Measurements from ENCODE around the gene RAB3IL1. TPM values are rescaled to one million over a fixed set of nuclear protein-coding genes. Genes with fewer than 3 reads are reported as not detected.
A peak's percentile ranks its signal among the peaks of the same experiment; 100 is the strongest.

The RAB3IL1 gene
- total RNA-seq, 4 donors from 2014 or later, result 1.1 to 28.1 (median 5.7) TPM

GRCh38 chr11:61854966-61855714 lies 62.2 kb downstream of the RAB3IL1 start:
- H3K27ac ChIP-seq, result no peak overlapping the region
- H3K9me3 ChIP-seq, result no peaks in the 10 kb centered on the region
- H3K27me3 ChIP-seq, result no peaks in the 10 kb centered on the region
- no peak overlapping the region for H3K4me3 ChIP-seq
- no peak for DNase-seq
- H3K4me1 ChIP-seq, result no peaks in the 10 kb centered on the region
- peaks cover 0 to 41% (median 0%) of the 10 kb centered on the region in 3 donors for H3K36me3 ChIP-seq
- TF ChIP-seq, protein P1, sequence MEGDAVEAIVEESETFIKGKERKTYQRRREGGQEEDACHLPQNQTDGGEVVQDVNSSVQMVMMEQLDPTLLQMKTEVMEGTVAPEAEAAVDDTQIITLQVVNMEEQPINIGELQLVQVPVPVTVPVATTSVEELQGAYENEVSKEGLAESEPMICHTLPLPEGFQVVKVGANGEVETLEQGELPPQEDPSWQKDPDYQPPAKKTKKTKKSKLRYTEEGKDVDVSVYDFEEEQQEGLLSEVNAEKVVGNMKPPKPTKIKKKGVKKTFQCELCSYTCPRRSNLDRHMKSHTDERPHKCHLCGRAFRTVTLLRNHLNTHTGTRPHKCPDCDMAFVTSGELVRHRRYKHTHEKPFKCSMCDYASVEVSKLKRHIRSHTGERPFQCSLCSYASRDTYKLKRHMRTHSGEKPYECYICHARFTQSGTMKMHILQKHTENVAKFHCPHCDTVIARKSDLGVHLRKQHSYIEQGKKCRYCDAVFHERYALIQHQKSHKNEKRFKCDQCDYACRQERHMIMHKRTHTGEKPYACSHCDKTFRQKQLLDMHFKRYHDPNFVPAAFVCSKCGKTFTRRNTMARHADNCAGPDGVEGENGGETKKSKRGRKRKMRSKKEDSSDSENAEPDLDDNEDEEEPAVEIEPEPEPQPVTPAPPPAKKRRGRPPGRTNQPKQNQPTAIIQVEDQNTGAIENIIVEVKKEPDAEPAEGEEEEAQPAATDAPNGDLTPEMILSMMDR (IDR thresholded peaks at IDR 0.05), result no peak
- TF ChIP-seq POLR2A (IDR thresholded peaks at IDR 0.05), result no peak

DNA sequence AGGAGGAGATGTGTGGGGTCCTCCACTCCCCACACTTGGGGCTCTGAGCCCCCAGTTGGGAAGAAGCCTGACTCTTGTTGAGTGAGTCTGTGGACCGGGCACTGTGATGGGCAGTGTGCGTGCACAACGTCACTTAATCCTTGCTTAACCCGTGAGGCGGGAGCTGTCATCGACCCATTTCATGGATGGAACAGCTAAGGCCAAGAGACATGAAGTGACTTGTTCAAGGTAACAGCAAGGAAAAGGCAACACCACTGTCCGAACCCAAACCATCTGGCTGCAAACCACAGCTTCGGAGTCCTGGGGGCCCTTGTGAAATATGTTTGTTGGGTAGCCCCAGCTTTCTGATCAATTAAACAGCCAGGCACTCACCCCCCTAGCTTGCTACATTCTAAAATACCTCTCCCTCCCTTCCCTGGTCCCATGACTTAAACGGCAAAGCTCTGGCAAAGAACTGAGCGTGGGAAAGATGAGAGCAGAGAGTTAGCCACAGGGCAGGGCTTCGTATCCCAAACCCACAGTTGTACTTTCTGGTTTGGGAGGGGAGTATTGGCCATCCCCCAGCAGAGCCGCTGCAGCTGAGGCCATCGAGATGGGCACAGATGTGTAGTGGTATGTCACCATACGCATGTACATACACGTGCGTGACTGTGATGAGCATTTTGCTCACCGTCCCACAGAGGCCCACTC lies 63.0 kb downstream of the RAB3IL1 start:
- Histone ChIP-seq H3K9me3 (no peaks in the 10 kb centered on the region), H3K27me3 (no peaks in the 10 kb centered on the region), H3K36me3 (peaks cover 0 to 44% (median 0%) of the 10 kb centered on the region in 3 donors), H3K4me3 (no peak overlapping the region), H3K4me1 (no peaks in the 10 kb centered on the region), H3K27ac (no peak overlapping the region)
- TF ChIP-seq POLR2A (IDR thresholded peaks at IDR 0.05), result no peak
- TF ChIP-seq, protein P1 (IDR thresholded peaks at IDR 0.05), result no peak
- DNase-seq, result no peak

DNA sequence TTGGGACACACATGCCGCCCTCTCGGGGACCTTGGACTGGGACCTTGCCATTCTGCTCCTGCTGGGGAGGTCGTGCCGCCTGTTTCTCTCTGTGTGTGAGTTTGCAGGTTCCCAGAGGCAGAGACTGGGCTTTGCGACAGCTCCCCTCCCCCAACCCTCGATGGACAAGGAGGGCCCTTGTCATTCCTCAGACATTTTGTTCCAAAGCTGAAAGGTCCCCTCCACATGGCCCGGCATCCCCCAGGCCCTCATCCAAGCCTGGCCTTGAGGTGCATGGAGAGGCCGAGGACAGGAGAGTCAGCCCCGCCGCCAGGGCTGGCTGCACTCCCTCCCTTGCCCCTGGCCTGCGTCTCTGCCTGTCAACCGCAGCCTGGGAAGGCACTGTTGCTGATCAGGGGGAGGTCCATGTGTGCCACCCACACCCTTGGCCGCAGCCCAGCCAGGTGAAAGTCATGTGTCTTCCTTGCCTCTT lies 63.6 kb downstream of the RAB3IL1 start:
- Histone ChIP-seq H3K36me3 (peaks cover 0 to 50% (median 0%) of the 10 kb centered on the region in 3 donors), H3K4me1 (no peaks in the 10 kb centered on the region), H3K4me3 (no peak overlapping the region), H3K27me3 (no peaks in the 10 kb centered on the region), H3K27ac (no peak overlapping the region), H3K9me3 (no peaks in the 10 kb centered on the region)
- DNase-seq, result no peak
- TF ChIP-seq, protein P1 (IDR thresholded peaks at IDR 0.05), result no peak
- TF ChIP-seq POLR2A (IDR thresholded peaks at IDR 0.05), result no peak

DNA sequence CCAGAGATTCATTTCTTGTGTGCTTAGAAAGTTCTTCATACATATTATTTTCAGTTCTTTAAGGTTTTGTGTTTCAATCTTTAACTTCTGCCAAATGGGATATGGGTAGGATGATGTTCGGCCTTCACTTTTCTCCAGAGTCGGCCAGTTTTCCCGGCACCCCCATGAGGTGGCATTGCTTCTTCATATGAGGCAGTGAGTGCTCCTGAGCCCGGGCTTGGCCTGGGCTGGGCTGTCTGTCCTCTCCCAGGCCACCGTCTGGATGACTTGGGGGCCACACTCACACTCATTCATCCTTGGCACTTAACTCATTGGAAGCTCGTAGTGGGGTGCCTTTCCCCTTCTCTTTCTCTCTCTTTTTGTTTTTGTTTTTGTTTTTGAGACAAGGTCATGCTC lies 65.5 kb downstream of the RAB3IL1 start:
- Histone ChIP-seq H3K4me3 (no peak overlapping the region), H3K36me3 (peaks cover 0 to 53% (median 0%) of the 10 kb centered on the region in 3 donors)
- no peak for TF ChIP-seq POLR2A (IDR thresholded peaks at IDR 0.05)
- TF ChIP-seq, protein P1 (IDR thresholded peaks at IDR 0.05), result no peak

DNA sequence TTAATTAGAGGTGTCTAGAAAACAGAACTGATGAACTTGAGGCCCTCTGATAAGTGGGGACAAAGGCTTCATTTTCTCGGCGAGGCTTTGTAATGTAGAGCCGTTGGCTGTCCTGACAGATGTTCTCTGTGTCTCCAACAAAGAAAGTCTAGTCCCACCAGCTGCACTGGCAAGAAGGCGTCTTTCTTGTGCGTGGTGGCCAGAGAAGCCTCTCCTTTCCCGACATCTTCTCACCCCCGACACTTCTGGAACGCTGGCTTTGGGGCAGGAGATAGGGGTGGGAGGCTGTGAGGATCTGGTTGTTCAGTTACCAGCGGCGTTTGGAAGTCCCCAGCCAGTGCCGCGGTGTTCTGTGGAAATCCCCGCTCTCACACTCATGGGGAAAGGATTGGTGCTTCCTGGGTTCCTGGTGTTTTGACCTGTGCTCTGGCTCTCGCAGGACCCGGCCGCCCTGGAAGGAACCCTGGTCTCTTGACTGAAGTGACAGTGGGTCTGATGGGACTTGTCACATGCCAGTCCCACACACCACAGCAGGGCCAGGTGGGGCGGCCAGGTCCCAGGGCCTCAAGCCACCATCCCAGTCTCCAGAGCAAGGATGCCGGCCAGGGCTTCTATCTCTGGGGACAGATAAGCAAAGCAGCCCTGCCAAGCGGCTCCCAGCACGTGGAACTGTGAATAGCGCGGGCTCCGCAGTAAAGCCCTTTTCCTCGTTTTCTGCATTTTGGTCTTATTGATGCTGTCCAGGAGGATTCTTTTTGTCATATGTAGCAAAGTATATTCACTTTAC lies 66.1 kb downstream of the RAB3IL1 start:
- no peaks in the 10 kb centered on the region for H3K9me3 ChIP-seq
- peaks cover 0 to 52% (median 0%) of the 10 kb centered on the region in 3 donors for H3K36me3 ChIP-seq
- DNase-seq, result peak in 1 of 3 donors; percentile 45
- TF ChIP-seq, protein P1 (IDR thresholded peaks at IDR 0.05), result no peak
- no peak for TF ChIP-seq POLR2A (IDR thresholded peaks at IDR 0.05)
- H3K27me3 ChIP-seq, result no peaks in the 10 kb centered on the region
- H3K4me1 ChIP-seq, result no peaks in the 10 kb centered on the region
- H3K27ac ChIP-seq, result no peak overlapping the region
- no peak overlapping the region for H3K4me3 ChIP-seq

More for the DNA sequence above, 65.5 kb downstream of the RAB3IL1 start:
- H3K27ac ChIP-seq, result no peak overlapping the region
- no peaks in the 10 kb centered on the region for H3K9me3 ChIP-seq
- no peaks in the 10 kb centered on the region for H3K4me1 ChIP-seq
- DNase-seq, result no peak
- H3K27me3 ChIP-seq, result no peaks in the 10 kb centered on the region

Measured in Peyer's patch (tissue), 4 donors.